HCT116 (cell line): ENCODE data around the gene TNFSF9. TPM values are rescaled to one million over a fixed set of nuclear protein-coding genes. Genes with fewer than 3 reads are reported as not detected.
A peak's percentile ranks its signal among the peaks of the same experiment; 100 is the strongest.

Source experiments
- ATAC-seq: fragments of 200-7000 bp; cut with Tn5 transposase; 2 replicates; pipeline ENCODE4 v1.9.1; 2020; ENCODE audit warnings: mild to moderate bottlenecking, moderate library complexity
- BruUV-seq: library from RNA; stranded (reverse); fragments of 400-500 nt; replicated peaks from 2 replicates; lab custom pipeline; 2021; lab: Mats Ljungman, UMichigan
- CTCF ChIA-PET: fragments of 300-600 bp; sonication (Branson Sonifier 250); formaldehyde crosslinking; loops from one replicate; lab custom pipeline; 2021; ENCODE audit warnings: antibody characterized with exemption; lab: Charles Lee
- POLR2A ChIA-PET: fragments of 300-600, 350-600 bp; sonication (Branson Sonifier 250); formaldehyde crosslinking; loops from one replicate; lab custom pipeline; 2021; ENCODE audit warnings: antibody characterized with exemption; lab: Charles Lee
- RAD21 ChIA-PET, 2 experiments: fragments of 300-600 bp; sonication (Branson Sonifier 250); formaldehyde crosslinking; loops; one replicate each; lab custom pipeline; 2023; ENCODE audit warnings: low total read pairs in 2 of 2; ENCODE audit not compliant: uncharacterized antibody in 2 of 2, unreplicated experiment in 2 of 2, low non-redundant PET in 1 of 2; lab: Charles Lee
- DNase-seq: peaks from one replicate; pipeline ENCODE4 v3.0.0-alpha.2; 2010; ENCODE audit warnings: low read depth, low spot score
- H2AFZ ChIP-seq: fragments of 200-600 bp; shearing (Covaris generic), sonication (generic); 2 replicates; pipeline ENCODE4 v1.6.1; 2017; ENCODE audit warnings: low read depth, mixed run types, mixed read lengths, antibody characterized with exemption, low read length; ENCODE audit not compliant: poor library complexity, severe bottlenecking
- H3K27ac ChIP-seq: 2 replicates; pipeline ENCODE4 v1.5.1; 2012; ENCODE audit warnings: low read depth, low read length
- H3K27me3 ChIP-seq: fragments of 200-600 bp; sonication (generic); 2 replicates; pipeline ENCODE4 v1.6.1; 2016; ENCODE audit warnings: mixed run types, low read length, mixed read lengths; ENCODE audit not compliant: insufficient read depth
- H3K36me3 ChIP-seq, 2 experiments: fragments of 200-500 bp in 1 of 2; fragments of 200-600 bp in 1 of 2; sonication (Bioruptor generic) in 1 of 2; sonication (generic) in 1 of 2; 2 replicates each; pipeline versions ENCODE4 v1.5.1 to v1.6.1; 2014 to 2016; ENCODE audit warnings: low read length in 2 of 2, inconsistent platforms in 1 of 2, mixed read lengths in 1 of 2, mixed run types in 1 of 2; ENCODE audit not compliant: insufficient read depth in 2 of 2, control insufficient read depth in 1 of 2
- H3K4me1 ChIP-seq, 2 experiments: fragments of 200-600 bp in 1 of 2; sonication (generic) in 1 of 2; 2 replicates each; pipeline versions ENCODE4 v1.5.1 to v1.6.1; 2012 to 2017; ENCODE audit warnings: low read length in 2 of 2, inconsistent platforms in 1 of 2, mild to moderate bottlenecking in 1 of 2, mixed read lengths in 1 of 2, mixed run types in 1 of 2, moderate library complexity in 1 of 2; ENCODE audit not compliant: insufficient read depth in 2 of 2, control insufficient read depth in 1 of 2
- H3K4me2 ChIP-seq: fragments of 200-600 bp; sonication (generic); 2 replicates; pipeline ENCODE4 v1.6.1; 2017; ENCODE audit warnings: mixed run types, low read length, mixed read lengths
- H3K4me3 ChIP-seq, 2 experiments: fragments of 200-600 bp in 1 of 2; sonication (generic) in 1 of 2; replicated peaks in 1 of 2; 2 replicates each; pipeline ENCODE4 v1.5.1; 2011 to 2016; ENCODE audit warnings: low read length in 2 of 2, control low read depth in 1 of 2, low read depth in 1 of 2, mild to moderate bottlenecking in 1 of 2, mixed read lengths in 1 of 2, mixed run types in 1 of 2
- H3K79me2 ChIP-seq: fragments of 200-600 bp; sonication (generic); 2 replicates; pipeline ENCODE4 v1.6.1; 2017; ENCODE audit warnings: mild to moderate bottlenecking, mixed run types, low read length, moderate library complexity, mixed read lengths; ENCODE audit not compliant: insufficient read depth
- H3K9ac ChIP-seq: fragments of 200-600 bp; sonication (generic); 2 replicates; pipeline ENCODE4 v1.6.1; 2016; ENCODE audit warnings: low read length, mixed read lengths
- H3K9me2 ChIP-seq: fragments of 200-600 bp; sonication (generic), shearing (Covaris generic); 2 replicates; pipeline ENCODE4 v1.6.1; 2017; ENCODE audit warnings: mixed run types, mild to moderate bottlenecking, moderate library complexity; ENCODE audit not compliant: insufficient read depth
- H3K9me3 ChIP-seq, 2 experiments: fragments of 200-500 bp in 1 of 2; fragments of 200-600 bp in 1 of 2; sonication (Bioruptor generic) in 1 of 2; sonication (generic) in 1 of 2; 2 replicates each; pipeline ENCODE4 v1.6.1; 2014 to 2017; ENCODE audit warnings: low read length in 2 of 2, mixed read lengths in 2 of 2, inconsistent platforms in 1 of 2, low read depth in 1 of 2, mild to moderate bottlenecking in 1 of 2, mixed run types in 1 of 2, moderate library complexity in 1 of 2; ENCODE audit not compliant: control insufficient read depth in 1 of 2, insufficient read depth in 1 of 2
- H4K20me1 ChIP-seq: fragments of 200-600 bp; sonication (generic), shearing (Covaris generic); 2 replicates; pipeline ENCODE4 v1.6.1; 2017; ENCODE audit warnings: mixed run types, mild to moderate bottlenecking, moderate library complexity; ENCODE audit not compliant: insufficient read depth
- CBX3 ChIP-seq: IDR thresholded peaks from 2 replicates; pipeline ENCODE4 v1.6.1; 2012; ENCODE audit warnings: low read depth
- JUND ChIP-seq: IDR thresholded peaks from 2 replicates; pipeline ENCODE4 v1.6.1; 2012
- RAD21 ChIP-seq: IDR thresholded peaks from 2 replicates; pipeline ENCODE4 v1.6.1; 2012; ENCODE audit warnings: low read depth, mild to moderate bottlenecking
- SP1 ChIP-seq: IDR thresholded peaks from 2 replicates; pipeline ENCODE4 v1.6.1; 2012; ENCODE audit warnings: low read depth
- YY1 ChIP-seq: IDR thresholded peaks from 2 replicates; pipeline ENCODE4 v1.6.1; 2011; ENCODE audit warnings: low read length, low read depth, moderate library complexity, mild to moderate bottlenecking; ENCODE audit not compliant: insufficient replicate concordance; ENCODE audit errors: extremely low read depth
- intact Hi-C: fragments of 100-400 bp; cut with micrococcal nuclease; formaldehyde crosslinking; loops from 2 replicates; pipeline ENCODE4 v1.10.0; 2022
- total RNA-seq: library from RNA; stranded (reverse); gene quantifications from one replicate; pipeline ENCODE4 v1.2.1, GENCODE V29; 2021; ENCODE audit not compliant: unreplicated experiment
- TF ChIP-seq, protein P1 (sequence below): IDR thresholded peaks from 2 replicates; pipeline ENCODE4 v1.6.1; 2012
- TF ChIP-seq, protein P2 (sequence below), 3 experiments: fragments of 200-600 bp in 1 of 3; sonication (generic) in 1 of 3; IDR thresholded peaks in 2 of 3; conservative IDR thresholded peaks in 1 of 3; 2 replicates each; pipeline ENCODE4 v1.5.1; 2012 to 2017; ENCODE audit warnings: low read depth in 2 of 3, low read length in 2 of 3, antibody characterized with exemption in 1 of 3, borderline replicate concordance in 1 of 3, control low read depth in 1 of 3, mild to moderate bottlenecking in 1 of 3, mixed read lengths in 1 of 3, mixed run types in 1 of 3, moderate library complexity in 1 of 3; ENCODE audit not compliant: insufficient read depth in 1 of 3

TNFSF9 gene
- total RNA-seq, 1 experiment from 2014 or later = 25.1 TPM

DNA sequence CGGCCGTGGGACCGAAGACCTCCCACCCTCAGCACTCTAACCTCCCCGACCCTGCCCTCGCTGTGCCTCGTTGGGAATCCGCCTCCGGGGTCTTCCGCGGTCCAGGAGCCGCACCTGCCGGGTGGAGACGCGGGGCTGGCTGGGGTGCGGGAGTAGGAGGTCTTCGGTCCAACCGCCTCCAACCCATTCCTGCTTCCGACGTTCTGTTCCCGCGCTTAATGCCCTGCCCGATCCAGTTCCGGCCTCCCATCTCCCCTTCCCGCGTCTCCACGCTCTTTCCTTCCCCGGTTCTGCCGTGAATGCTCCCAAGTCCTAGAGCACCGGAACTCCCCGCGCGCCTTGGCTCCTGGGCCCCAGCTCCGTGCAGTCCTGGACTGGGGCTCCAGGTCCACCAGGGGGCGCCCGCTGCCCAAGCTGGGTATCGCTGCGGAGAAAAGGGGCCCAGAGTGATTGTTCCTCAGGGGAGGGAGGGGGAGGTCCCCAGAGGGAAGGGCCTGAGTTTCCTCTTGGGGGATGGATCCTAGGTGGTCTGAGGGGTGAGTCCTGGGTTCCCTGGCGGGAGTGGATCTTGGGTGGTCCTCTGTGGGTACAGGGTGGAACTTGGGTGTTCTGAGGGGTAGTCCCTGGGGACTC is 14.1 kb upstream of the TNFSF9 start:
- H3K36me3 ChIP-seq = no peaks in the 10 kb centered on the region
- TSS peak; percentile 64 for BruUV-seq
- H3K4me2 ChIP-seq = peak overlapping the region; percentile 82
- TF ChIP-seq, protein P1, sequence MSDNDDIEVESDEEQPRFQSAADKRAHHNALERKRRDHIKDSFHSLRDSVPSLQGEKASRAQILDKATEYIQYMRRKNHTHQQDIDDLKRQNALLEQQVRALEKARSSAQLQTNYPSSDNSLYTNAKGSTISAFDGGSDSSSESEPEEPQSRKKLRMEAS = peak; percentile 10; the same call in 1 of the 2 replicates
- TF ChIP-seq JUND = no peak
- TF ChIP-seq CBX3 = peak; percentile 11; the same call in 1 of the 2 replicates
- TF ChIP-seq RAD21 = peak; percentile 99
- no peak for TF ChIP-seq SP1
- TF ChIP-seq, protein P2, sequence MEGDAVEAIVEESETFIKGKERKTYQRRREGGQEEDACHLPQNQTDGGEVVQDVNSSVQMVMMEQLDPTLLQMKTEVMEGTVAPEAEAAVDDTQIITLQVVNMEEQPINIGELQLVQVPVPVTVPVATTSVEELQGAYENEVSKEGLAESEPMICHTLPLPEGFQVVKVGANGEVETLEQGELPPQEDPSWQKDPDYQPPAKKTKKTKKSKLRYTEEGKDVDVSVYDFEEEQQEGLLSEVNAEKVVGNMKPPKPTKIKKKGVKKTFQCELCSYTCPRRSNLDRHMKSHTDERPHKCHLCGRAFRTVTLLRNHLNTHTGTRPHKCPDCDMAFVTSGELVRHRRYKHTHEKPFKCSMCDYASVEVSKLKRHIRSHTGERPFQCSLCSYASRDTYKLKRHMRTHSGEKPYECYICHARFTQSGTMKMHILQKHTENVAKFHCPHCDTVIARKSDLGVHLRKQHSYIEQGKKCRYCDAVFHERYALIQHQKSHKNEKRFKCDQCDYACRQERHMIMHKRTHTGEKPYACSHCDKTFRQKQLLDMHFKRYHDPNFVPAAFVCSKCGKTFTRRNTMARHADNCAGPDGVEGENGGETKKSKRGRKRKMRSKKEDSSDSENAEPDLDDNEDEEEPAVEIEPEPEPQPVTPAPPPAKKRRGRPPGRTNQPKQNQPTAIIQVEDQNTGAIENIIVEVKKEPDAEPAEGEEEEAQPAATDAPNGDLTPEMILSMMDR (IDR thresholded peaks at IDR 0.05 in 2 of 3, conservative IDR thresholded peaks at IDR 0.05 in 1 of 3; ENCODE audit: borderline replicate concordance in 1 of 3, insufficient read depth in 1 of 3, low read depth in 2 of 3, low read length in 2 of 3) = peak; percentile 96 to 99 (median 98)
- TF ChIP-seq YY1 = peak; percentile 30
- POLR2A ChIA-PET = interaction anchor here (0.6 to 2.4 kb wide), 7 partner anchors 14 to 221 kb away, joined by 3 to 21 read pairs (median 3); partner anchors contain the start of genes GPR108, TNFSF9 and TUBB4A
- H3K27ac ChIP-seq = peak overlapping the region; percentile 70
- no peaks in the 10 kb centered on the region for H3K9me2 ChIP-seq
- H3K79me2 ChIP-seq = no peaks in the 10 kb centered on the region
- H3K27me3 ChIP-seq = no peaks in the 10 kb centered on the region
- H3K4me1 ChIP-seq = peaks cover 10 to 33% of the 10 kb centered on the region in 2 experiments; a peak in 3 of 4 replicates
- peak overlapping the region; percentile 64 for H3K9ac ChIP-seq
- intact Hi-C loops = loop anchor here (1.0 to 5.0 kb wide), 5 partner anchors 117 to 347 kb away; no protein-coding TSS in a partner anchor
- no peaks in the 10 kb centered on the region for H4K20me1 ChIP-seq
- CTCF ChIA-PET = interaction anchor here (0.6 to 2.6 kb wide), 24 partner anchors 9 to 552 kb away, joined by 3 to 19 read pairs (median 4); partner anchors contain the start of genes GPR108, TNFSF9, TUBB4A and ZNF557
- peak overlapping the region; percentile 62 to 70 for H3K4me3 ChIP-seq
- peak; percentile 66 for DNase-seq
- H2AFZ ChIP-seq = peak overlapping the region; percentile 49
- no peaks in the 10 kb centered on the region for H3K9me3 ChIP-seq
- RAD21 ChIA-PET = interaction anchor here (0.6 to 1.6 kb wide), 8 partner anchors 12 to 347 kb away, joined by 3 to 9 read pairs (median 4); partner anchors contain the start of gene SLC25A23 (in 1 of the 2)
- ATAC-seq = peak; percentile 84
